ENCODE results near the gene RASA4B. TPM values are rescaled to one million over a fixed set of nuclear protein-coding genes. Genes with fewer than 3 reads are reported as not detected.

RASA4B gene
- total RNA-seq, 2 donors from 2014 or later: 8.5 to 21.9 TPM

DNA sequence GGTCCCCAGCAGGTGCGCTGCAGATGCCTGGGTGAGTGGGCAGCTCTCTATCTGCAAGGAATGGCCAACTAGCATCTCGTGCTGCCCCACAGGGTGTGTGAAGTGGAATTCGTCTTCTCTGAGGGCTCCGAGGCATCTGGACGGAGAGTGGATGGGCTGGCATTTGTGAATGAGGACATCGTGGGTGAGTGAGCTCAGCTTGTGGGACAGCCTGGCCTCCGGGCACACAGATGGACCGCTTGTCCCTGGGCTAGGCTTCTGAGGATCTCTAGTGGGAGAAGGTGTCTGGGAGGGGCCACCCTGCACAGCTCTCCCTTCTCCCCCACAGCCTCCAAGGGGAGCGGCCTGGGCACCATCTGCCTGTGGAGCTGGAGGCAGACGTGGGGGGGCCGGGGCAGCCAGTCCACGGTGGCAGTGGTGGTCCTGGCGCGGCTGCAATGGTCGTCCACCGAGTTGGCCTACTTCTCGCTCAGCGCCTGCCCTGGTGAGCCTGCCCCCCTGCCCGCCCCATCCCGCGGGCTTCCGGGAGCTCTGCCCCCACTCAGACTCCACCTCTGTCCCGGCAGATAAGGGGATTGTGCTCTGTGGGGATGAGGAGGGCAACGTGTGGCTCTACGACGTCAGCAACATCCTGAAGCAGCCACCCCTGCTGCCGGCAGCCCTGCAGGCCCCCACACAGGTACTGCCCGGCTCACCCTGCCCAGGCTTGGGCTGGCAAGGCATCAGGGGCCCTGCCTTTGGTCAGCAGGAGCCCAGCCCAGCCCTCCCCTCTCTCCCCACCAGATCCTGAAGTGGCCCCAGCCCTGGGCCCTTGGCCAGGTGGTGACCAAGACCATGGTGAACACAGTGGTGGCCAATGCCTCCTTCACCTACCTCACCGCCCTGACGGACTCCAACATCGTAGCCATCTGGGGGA is 45.2 kb downstream of the RASA4B start:
- Histone ChIP-seq H3K9me3 (no peaks in the 10 kb centered on the region), H3K36me3 (peaks cover 15% of the 10 kb centered on the region), H3K27ac (no peak overlapping the region), H3K27me3 (replicated peaks; ENCODE audit: insufficient read depth) (no peaks in the 10 kb centered on the region), H3K4me1 (ENCODE audit: control insufficient read depth in 1 of 2, low read depth in 2 of 2) (peaks cover 0 to 14% of the 10 kb centered on the region in 2 donors), H3K4me3 (no peak overlapping the region)
- no peak for DNase-seq (ENCODE audit: low spot score)
- ATAC-seq (ENCODE audit: insufficient number of reproducible peaks, low FRiP score, low read depth): no peak
- TF ChIP-seq, protein P1, sequence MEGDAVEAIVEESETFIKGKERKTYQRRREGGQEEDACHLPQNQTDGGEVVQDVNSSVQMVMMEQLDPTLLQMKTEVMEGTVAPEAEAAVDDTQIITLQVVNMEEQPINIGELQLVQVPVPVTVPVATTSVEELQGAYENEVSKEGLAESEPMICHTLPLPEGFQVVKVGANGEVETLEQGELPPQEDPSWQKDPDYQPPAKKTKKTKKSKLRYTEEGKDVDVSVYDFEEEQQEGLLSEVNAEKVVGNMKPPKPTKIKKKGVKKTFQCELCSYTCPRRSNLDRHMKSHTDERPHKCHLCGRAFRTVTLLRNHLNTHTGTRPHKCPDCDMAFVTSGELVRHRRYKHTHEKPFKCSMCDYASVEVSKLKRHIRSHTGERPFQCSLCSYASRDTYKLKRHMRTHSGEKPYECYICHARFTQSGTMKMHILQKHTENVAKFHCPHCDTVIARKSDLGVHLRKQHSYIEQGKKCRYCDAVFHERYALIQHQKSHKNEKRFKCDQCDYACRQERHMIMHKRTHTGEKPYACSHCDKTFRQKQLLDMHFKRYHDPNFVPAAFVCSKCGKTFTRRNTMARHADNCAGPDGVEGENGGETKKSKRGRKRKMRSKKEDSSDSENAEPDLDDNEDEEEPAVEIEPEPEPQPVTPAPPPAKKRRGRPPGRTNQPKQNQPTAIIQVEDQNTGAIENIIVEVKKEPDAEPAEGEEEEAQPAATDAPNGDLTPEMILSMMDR (IDR thresholded peaks at IDR 0.05): no peak

DNA sequence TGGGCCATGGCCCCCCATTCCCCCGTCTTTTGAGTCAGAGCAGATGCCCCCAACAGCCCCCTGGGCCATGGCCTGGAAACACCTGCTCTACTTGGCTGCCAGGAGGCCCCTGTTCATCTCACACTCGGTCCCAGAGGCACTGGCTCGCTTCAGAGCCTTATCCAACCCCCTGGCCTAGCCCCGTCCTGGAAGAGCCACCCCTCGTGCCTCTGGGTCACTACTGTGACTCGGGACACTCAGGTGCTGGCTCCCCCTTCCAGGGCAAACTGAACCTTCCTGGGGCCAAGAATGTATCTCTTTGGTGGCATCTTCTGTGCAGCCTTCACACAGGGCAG is 45.8 kb downstream of the RASA4B start:
- Histone ChIP-seq H3K36me3 (peaks cover 15% of the 10 kb centered on the region), H3K4me1 (ENCODE audit: control insufficient read depth in 1 of 2, low read depth in 2 of 2) (peaks cover 0 to 14% of the 10 kb centered on the region in 2 donors), H3K4me3 (no peak overlapping the region), H3K27me3 (replicated peaks; ENCODE audit: insufficient read depth) (no peaks in the 10 kb centered on the region), H3K9me3 (no peaks in the 10 kb centered on the region), H3K27ac (no peak overlapping the region)
- TF ChIP-seq, protein P1 (IDR thresholded peaks at IDR 0.05): no peak
- DNase-seq (ENCODE audit: low spot score) (no peak), ATAC-seq (ENCODE audit: insufficient number of reproducible peaks, low FRiP score, low read depth) (no peak)

DNA sequence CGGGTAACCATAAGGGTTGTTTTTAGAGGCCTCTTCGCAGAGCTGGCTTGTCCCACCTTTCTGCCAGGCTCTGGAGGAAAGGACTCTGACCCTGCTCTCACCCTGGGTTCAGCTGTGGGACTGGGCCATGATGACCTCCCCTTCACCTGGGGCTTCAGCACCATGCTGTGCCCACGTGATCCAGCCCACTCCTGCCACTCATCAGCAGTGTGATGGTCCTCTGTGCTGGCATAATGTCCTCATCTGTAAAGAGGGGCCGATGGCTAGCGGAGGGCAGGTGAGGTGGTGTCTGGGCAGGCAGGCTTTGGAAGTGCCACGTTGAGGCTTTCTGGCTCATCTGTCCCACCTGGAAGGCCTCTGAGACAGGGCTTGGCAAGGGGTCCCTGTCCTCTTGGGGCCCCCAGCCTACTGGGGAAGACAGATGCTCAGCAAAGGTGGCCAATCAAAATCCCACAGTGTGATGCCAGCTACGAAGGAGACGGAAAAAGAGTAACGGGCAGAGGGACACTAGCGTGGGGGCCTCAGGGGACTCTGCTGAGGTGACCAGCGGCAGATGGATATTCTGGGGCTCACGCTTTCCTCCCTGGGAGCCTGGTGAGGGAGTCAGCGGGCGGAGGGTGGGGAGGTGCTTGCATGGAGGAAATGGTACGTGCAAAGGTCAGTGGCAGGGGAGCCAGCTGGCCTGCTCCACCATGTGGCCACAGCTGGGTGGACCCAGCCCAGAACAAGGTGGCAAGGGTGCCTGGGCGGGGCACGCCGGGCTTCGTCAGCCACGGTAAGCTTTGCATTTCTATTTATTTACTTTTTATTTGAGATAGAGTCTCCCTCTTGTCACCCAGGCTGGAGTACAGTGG is 47.4 kb downstream of the RASA4B start:
- DNase-seq (ENCODE audit: low spot score) (no peak), ATAC-seq (ENCODE audit: insufficient number of reproducible peaks, low FRiP score, low read depth) (no peak)
- no peak overlapping the region for H3K4me3 ChIP-seq
- no peaks in the 10 kb centered on the region for H3K27me3 ChIP-seq (replicated peaks; ENCODE audit: insufficient read depth)
- no peaks in the 10 kb centered on the region for H3K9me3 ChIP-seq
- no peak overlapping the region for H3K27ac ChIP-seq
- H3K36me3 ChIP-seq: peaks cover 15% of the 10 kb centered on the region
- H3K4me1 ChIP-seq (ENCODE audit: control insufficient read depth in 1 of 2, low read depth in 2 of 2): peaks cover 6 to 26% of the 10 kb centered on the region in 2 donors
- TF ChIP-seq, protein P1 (IDR thresholded peaks at IDR 0.05): no peak

DNA sequence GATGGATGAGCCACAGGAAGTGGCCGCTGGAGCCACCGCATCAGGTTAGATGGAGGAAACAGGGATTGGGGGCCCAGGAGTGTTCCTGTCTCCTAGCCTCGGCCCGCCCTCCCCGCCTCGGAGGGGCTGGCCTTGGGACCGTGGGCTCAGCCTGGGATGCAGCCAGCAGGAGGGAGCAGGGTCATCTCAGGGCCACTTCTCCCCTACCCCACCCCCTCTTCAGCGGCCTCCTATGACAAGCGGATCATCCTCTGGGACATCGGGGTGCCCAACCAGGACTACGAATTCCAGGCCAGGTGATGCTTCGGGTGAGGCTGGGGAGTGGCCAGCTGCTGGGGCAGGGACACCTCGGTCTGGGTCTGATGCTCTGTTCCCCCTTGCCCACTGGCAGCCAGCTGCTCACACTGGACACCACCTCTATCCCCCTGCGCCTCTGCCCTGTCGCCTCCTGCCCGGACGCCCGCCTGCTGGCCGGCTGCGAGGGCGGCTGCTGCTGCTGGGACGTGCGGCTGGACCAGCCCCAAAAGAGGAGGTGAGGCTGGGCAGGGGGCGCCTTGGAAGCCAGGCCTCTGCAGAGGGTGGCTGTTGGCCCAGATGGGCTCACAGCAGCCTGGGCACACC is 48.1 kb downstream of the RASA4B start:
- DNase-seq (ENCODE audit: low spot score): no peak
- TF ChIP-seq, protein P1 (IDR thresholded peaks at IDR 0.05): no peak
- H3K27ac ChIP-seq: no peak overlapping the region
- peaks cover 15% of the 10 kb centered on the region for H3K36me3 ChIP-seq
- H3K4me1 ChIP-seq (ENCODE audit: control insufficient read depth in 1 of 2, low read depth in 2 of 2): peaks cover 6 to 26% of the 10 kb centered on the region in 2 donors
- H3K9me3 ChIP-seq: no peaks in the 10 kb centered on the region
- H3K27me3 ChIP-seq (replicated peaks; ENCODE audit: insufficient read depth): no peaks in the 10 kb centered on the region
- no peak for ATAC-seq (ENCODE audit: insufficient number of reproducible peaks, low FRiP score, low read depth)
- no peak overlapping the region for H3K4me3 ChIP-seq
